ENCODE measurements around the gene XYLT1. TPM values are rescaled to one million over a fixed set of nuclear protein-coding genes. Genes with fewer than 3 reads are reported as not detected.

The XYLT1 gene
- total RNA-seq, 3 donors from 2014 or later: 23.1 to 44.0 (median 34.1) TPM

GRCh38 chr16:17328932-17329331, 141.8 kb downstream of the XYLT1 start:
- no peak for TF ChIP-seq CTCF (IDR thresholded peaks at IDR 0.05)
- H3K4me3 ChIP-seq: no peak overlapping the region
- H3K36me3 ChIP-seq (ENCODE audit: low read depth): no peaks in the 10 kb centered on the region
- ATAC-seq (peak; percentile 87), DNase-seq (peak in 1 of 3 donors; percentile 80)
- intact Hi-C loops (cut with DNase I, micrococcal nuclease): no loop called here
- no peaks in the 10 kb centered on the region for H3K9me3 ChIP-seq
- peaks cover 6% of the 10 kb centered on the region for H3K4me1 ChIP-seq (ENCODE audit: low read depth)

- no peak for ATAC-seq
- no peaks in the 10 kb centered on the region for H3K36me3 ChIP-seq (ENCODE audit: low read depth)
- no peaks in the 10 kb centered on the region for H3K9me3 ChIP-seq
- no peak for DNase-seq
- intact Hi-C loops (cut with DNase I, micrococcal nuclease): no loop called here
- no peak for TF ChIP-seq CTCF (IDR thresholded peaks at IDR 0.05)
- peaks cover 6% of the 10 kb centered on the region for H3K4me1 ChIP-seq (ENCODE audit: low read depth)
- no peak overlapping the region for H3K4me3 ChIP-seq
These were observed 143.0 kb downstream of the XYLT1 start for GRCh38 chr16:17327664-17328335.

GRCh38 chr16:17325476-17326143, 145.2 kb downstream of the XYLT1 start:
- TF ChIP-seq CTCF (IDR thresholded peaks at IDR 0.05): no peak
- ATAC-seq (no peak), DNase-seq (no peak)
- Histone ChIP-seq H3K9me3 (no peaks in the 10 kb centered on the region), H3K4me3 (no peak overlapping the region), H3K36me3 (ENCODE audit: low read depth) (no peaks in the 10 kb centered on the region), H3K4me1 (ENCODE audit: low read depth) (peaks cover 6% of the 10 kb centered on the region)
- intact Hi-C loops (cut with DNase I, micrococcal nuclease): no loop called here

- TF ChIP-seq CTCF (IDR thresholded peaks at IDR 0.05): no peak
- H3K9me3 ChIP-seq: no peaks in the 10 kb centered on the region
- H3K36me3 ChIP-seq (ENCODE audit: low read depth): no peaks in the 10 kb centered on the region
- no peak for ATAC-seq
- intact Hi-C loops (cut with DNase I, micrococcal nuclease): no loop called here
- no peak for DNase-seq
- H3K4me1 ChIP-seq (ENCODE audit: low read depth): peaks cover 6% of the 10 kb centered on the region
- H3K4me3 ChIP-seq: no peak overlapping the region
These were observed 146.3 kb downstream of the XYLT1 start for GRCh38 chr16:17324451-17324850.

- no peak for ATAC-seq
- no peak for TF ChIP-seq CTCF (IDR thresholded peaks at IDR 0.05)
- no peak for DNase-seq
- Histone ChIP-seq H3K4me3 (no peak overlapping the region), H3K36me3 (ENCODE audit: low read depth) (no peaks in the 10 kb centered on the region), H3K9me3 (no peaks in the 10 kb centered on the region), H3K4me1 (ENCODE audit: low read depth) (no peaks in the 10 kb centered on the region)
- intact Hi-C loops (cut with DNase I, micrococcal nuclease): no loop called here
These were observed 147.6 kb downstream of the XYLT1 start for GRCh38 chr16:17323171-17323570.
